ENCODE results near the gene WDR86.

Gene WDR86

GRCh38 chr7:151368136-151368571 lies 41.7 kb downstream of the WDR86 start:
- Histone ChIP-seq H3K4me3 (ENCODE audit: insufficient read depth, low read depth, low read length) (no peak overlapping the region), H3K27me3 (ENCODE audit: control insufficient read depth, insufficient read depth, low read length, poor library complexity, severe bottlenecking) (no peaks in the 10 kb centered on the region), H3K4me1 (ENCODE audit: control insufficient read depth, insufficient read depth, low read length) (peaks cover 9% of the 10 kb centered on the region), H3K9me3 (ENCODE audit: control insufficient read depth, low read length) (no peaks in the 10 kb centered on the region), H3K27ac (ENCODE audit: insufficient read depth, low read depth, low read length, poor library complexity, severe bottlenecking) (no peak overlapping the region), H3K36me3 (ENCODE audit: control insufficient read depth, insufficient read depth, low read length) (no peaks in the 10 kb centered on the region)
- WGBS, 2 experiments = 19 to 22% methylated on average over 11 of the region's 11 CpGs

DNA sequence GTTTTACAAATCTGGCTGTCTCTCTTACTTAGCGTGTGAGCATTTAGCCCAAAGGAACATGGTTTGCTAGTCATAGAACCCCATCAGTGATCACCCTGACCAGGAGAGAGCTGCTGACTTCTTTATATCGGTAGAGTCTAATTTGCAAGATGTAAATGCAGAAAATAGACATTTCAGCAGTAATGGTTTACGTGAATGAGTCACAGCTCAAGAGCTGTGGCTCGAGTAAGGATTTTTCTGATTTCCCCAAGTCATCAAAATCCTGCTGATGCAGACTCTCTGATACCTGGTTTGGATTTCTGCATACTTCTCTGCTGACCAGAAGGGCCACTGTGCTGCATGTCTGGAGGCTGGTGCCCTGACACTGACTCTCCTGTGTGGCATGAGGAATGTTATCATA lies 42.6 kb downstream of the WDR86 start:
- WGBS, 2 experiments = 93 to 97% methylated on average over 4 of the region's 4 CpGs
- Histone ChIP-seq H3K4me1 (ENCODE audit: control insufficient read depth, insufficient read depth, low read length) (no peaks in the 10 kb centered on the region), H3K27ac (ENCODE audit: insufficient read depth, low read depth, low read length, poor library complexity, severe bottlenecking) (no peak overlapping the region), H3K9me3 (ENCODE audit: control insufficient read depth, low read length) (no peaks in the 10 kb centered on the region), H3K27me3 (ENCODE audit: control insufficient read depth, insufficient read depth, low read length, poor library complexity, severe bottlenecking) (no peaks in the 10 kb centered on the region), H3K4me3 (ENCODE audit: insufficient read depth, low read depth, low read length) (no peak overlapping the region), H3K36me3 (ENCODE audit: control insufficient read depth, insufficient read depth, low read length) (no peaks in the 10 kb centered on the region)

GRCh38 chr7:151366880-151367222 lies 43.0 kb downstream of the WDR86 start:
- WGBS, 2 experiments = 83 to 84% methylated on average over 5 of the region's 5 CpGs
- H3K4me3 ChIP-seq (ENCODE audit: insufficient read depth, low read depth, low read length) = no peak overlapping the region
- H3K27ac ChIP-seq (ENCODE audit: insufficient read depth, low read depth, low read length, poor library complexity, severe bottlenecking) = no peak overlapping the region
- H3K4me1 ChIP-seq (ENCODE audit: control insufficient read depth, insufficient read depth, low read length) = no peaks in the 10 kb centered on the region
- H3K36me3 ChIP-seq (ENCODE audit: control insufficient read depth, insufficient read depth, low read length) = no peaks in the 10 kb centered on the region
- no peaks in the 10 kb centered on the region for H3K27me3 ChIP-seq (ENCODE audit: control insufficient read depth, insufficient read depth, low read length, poor library complexity, severe bottlenecking)
- no peaks in the 10 kb centered on the region for H3K9me3 ChIP-seq (ENCODE audit: control insufficient read depth, low read length)

GRCh38 chr7:151366166-151366879 lies 43.5 kb downstream of the WDR86 start:
- Histone ChIP-seq H3K36me3 (ENCODE audit: control insufficient read depth, insufficient read depth, low read length) (peaks cover 4% of the 10 kb centered on the region), H3K4me3 (ENCODE audit: insufficient read depth, low read depth, low read length) (no peak overlapping the region), H3K9me3 (ENCODE audit: control insufficient read depth, low read length) (no peaks in the 10 kb centered on the region), H3K27ac (ENCODE audit: insufficient read depth, low read depth, low read length, poor library complexity, severe bottlenecking) (no peak overlapping the region), H3K4me1 (ENCODE audit: control insufficient read depth, insufficient read depth, low read length) (no peaks in the 10 kb centered on the region), H3K27me3 (ENCODE audit: control insufficient read depth, insufficient read depth, low read length, poor library complexity, severe bottlenecking) (no peaks in the 10 kb centered on the region)
- 91 to 93% methylated on average over 9 of the region's 9 CpGs for WGBS, 2 experiments

- no peak overlapping the region for H3K27ac ChIP-seq (ENCODE audit: insufficient read depth, low read depth, low read length, poor library complexity, severe bottlenecking)
- WGBS, 2 experiments = 87 to 97% methylated on average over 1 of the region's 1 CpG
- peaks cover 20% of the 10 kb centered on the region for H3K36me3 ChIP-seq (ENCODE audit: control insufficient read depth, insufficient read depth, low read length)
- no peak overlapping the region for H3K4me3 ChIP-seq (ENCODE audit: insufficient read depth, low read depth, low read length)
- no peaks in the 10 kb centered on the region for H3K27me3 ChIP-seq (ENCODE audit: control insufficient read depth, insufficient read depth, low read length, poor library complexity, severe bottlenecking)
- H3K4me1 ChIP-seq (ENCODE audit: control insufficient read depth, insufficient read depth, low read length) = no peaks in the 10 kb centered on the region
- no peaks in the 10 kb centered on the region for H3K9me3 ChIP-seq (ENCODE audit: control insufficient read depth, low read length)
These were observed 46.7 kb downstream of the WDR86 start for GRCh38 chr7:151363182-151363581.

- Histone ChIP-seq H3K27me3 (ENCODE audit: control insufficient read depth, insufficient read depth, low read length, poor library complexity, severe bottlenecking) (no peaks in the 10 kb centered on the region), H3K36me3 (ENCODE audit: control insufficient read depth, insufficient read depth, low read length) (peaks cover 25% of the 10 kb centered on the region), H3K4me1 (ENCODE audit: control insufficient read depth, insufficient read depth, low read length) (no peaks in the 10 kb centered on the region), H3K4me3 (ENCODE audit: insufficient read depth, low read depth, low read length) (no peak overlapping the region), H3K27ac (ENCODE audit: insufficient read depth, low read depth, low read length, poor library complexity, severe bottlenecking) (no peak overlapping the region), H3K9me3 (ENCODE audit: control insufficient read depth, low read length) (no peaks in the 10 kb centered on the region)
- 92 to 94% methylated on average over 3 of the region's 3 CpGs for WGBS, 2 experiments
These were observed 48.5 kb downstream of the WDR86 start for GRCh38 chr7:151361193-151361959.

GRCh38 chr7:151352512-151352911 lies 57.3 kb downstream of the WDR86 start:
- no peak overlapping the region for H3K27ac ChIP-seq (ENCODE audit: insufficient read depth, low read depth, low read length, poor library complexity, severe bottlenecking)
- H3K4me1 ChIP-seq (ENCODE audit: control insufficient read depth, insufficient read depth, low read length) = no peaks in the 10 kb centered on the region
- H3K9me3 ChIP-seq (ENCODE audit: control insufficient read depth, low read length) = no peaks in the 10 kb centered on the region
- H3K27me3 ChIP-seq (ENCODE audit: control insufficient read depth, insufficient read depth, low read length, poor library complexity, severe bottlenecking) = no peaks in the 10 kb centered on the region
- H3K4me3 ChIP-seq (ENCODE audit: insufficient read depth, low read depth, low read length) = no peak overlapping the region
- peaks cover 47% of the 10 kb centered on the region for H3K36me3 ChIP-seq (ENCODE audit: control insufficient read depth, insufficient read depth, low read length)
- WGBS, 2 experiments = 72 to 74% methylated on average over 5 of the region's 5 CpGs

DNA sequence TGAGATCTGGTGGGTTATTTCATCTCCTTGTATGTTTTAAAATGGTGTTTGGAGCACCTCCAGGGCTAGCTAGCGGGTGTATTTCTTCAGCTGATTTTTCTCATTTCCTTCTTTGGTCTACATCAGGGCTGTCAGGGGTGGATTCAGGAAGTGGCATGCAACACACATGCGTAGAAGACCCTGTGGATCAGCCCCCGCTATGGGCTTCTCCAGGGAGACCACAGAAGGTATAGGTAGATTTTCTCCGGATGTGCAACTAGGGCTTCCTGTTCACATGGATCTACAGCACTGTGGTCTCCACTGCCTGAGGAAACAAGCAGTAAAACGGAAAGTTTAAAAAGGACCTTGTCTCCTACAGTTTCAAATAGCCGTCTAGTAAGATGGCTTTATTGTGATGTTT lies 57.9 kb downstream of the WDR86 start:
- Histone ChIP-seq H3K27me3 (ENCODE audit: control insufficient read depth, insufficient read depth, low read length, poor library complexity, severe bottlenecking) (no peaks in the 10 kb centered on the region), H3K4me1 (ENCODE audit: control insufficient read depth, insufficient read depth, low read length) (no peaks in the 10 kb centered on the region), H3K27ac (ENCODE audit: insufficient read depth, low read depth, low read length, poor library complexity, severe bottlenecking) (no peak overlapping the region), H3K36me3 (ENCODE audit: control insufficient read depth, insufficient read depth, low read length) (peaks cover 47% of the 10 kb centered on the region), H3K9me3 (ENCODE audit: control insufficient read depth, low read length) (no peaks in the 10 kb centered on the region), H3K4me3 (ENCODE audit: insufficient read depth, low read depth, low read length) (no peak overlapping the region)
- WGBS, 2 experiments = 94 to 97% methylated on average over 6 of the region's 6 CpGs

GRCh38 chr7:151351027-151351426 lies 58.8 kb downstream of the WDR86 start:
- WGBS, 2 experiments = 71 to 78% methylated on average over 7 to 8 of the region's 8 CpGs
- H3K27me3 ChIP-seq (ENCODE audit: control insufficient read depth, insufficient read depth, low read length, poor library complexity, severe bottlenecking) = no peaks in the 10 kb centered on the region
- H3K4me3 ChIP-seq (ENCODE audit: insufficient read depth, low read depth, low read length) = no peak overlapping the region
- peaks cover 48% of the 10 kb centered on the region for H3K36me3 ChIP-seq (ENCODE audit: control insufficient read depth, insufficient read depth, low read length)
- no peaks in the 10 kb centered on the region for H3K4me1 ChIP-seq (ENCODE audit: control insufficient read depth, insufficient read depth, low read length)
- H3K27ac ChIP-seq (ENCODE audit: insufficient read depth, low read depth, low read length, poor library complexity, severe bottlenecking) = no peak overlapping the region
- no peaks in the 10 kb centered on the region for H3K9me3 ChIP-seq (ENCODE audit: control insufficient read depth, low read length)

DNA sequence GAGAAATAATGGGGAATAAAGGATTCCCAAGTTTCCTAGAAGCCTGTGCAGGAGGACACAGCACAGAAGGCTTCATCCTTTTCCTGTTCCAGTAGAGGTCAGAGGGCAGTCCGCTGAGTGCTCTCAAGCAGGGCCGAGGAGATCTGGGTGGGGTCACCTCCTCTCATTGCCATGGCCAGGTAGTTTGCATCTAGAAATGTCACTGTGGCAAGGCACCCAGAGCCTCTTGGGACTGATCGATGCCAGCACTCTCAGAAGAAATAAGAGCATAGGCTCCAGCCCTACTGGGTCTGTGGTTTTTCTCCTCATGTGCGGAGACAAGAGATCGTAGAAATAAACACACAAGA lies 60.4 kb downstream of the WDR86 start:
- no peaks in the 10 kb centered on the region for H3K4me1 ChIP-seq (ENCODE audit: control insufficient read depth, insufficient read depth, low read length)
- H3K27me3 ChIP-seq (ENCODE audit: control insufficient read depth, insufficient read depth, low read length, poor library complexity, severe bottlenecking) = no peaks in the 10 kb centered on the region
- peaks cover 42% of the 10 kb centered on the region for H3K36me3 ChIP-seq (ENCODE audit: control insufficient read depth, insufficient read depth, low read length)
- no peak overlapping the region for H3K27ac ChIP-seq (ENCODE audit: insufficient read depth, low read depth, low read length, poor library complexity, severe bottlenecking)
- no peak overlapping the region for H3K4me3 ChIP-seq (ENCODE audit: insufficient read depth, low read depth, low read length)
- 96% methylated on average over 5 of the region's 5 CpGs for WGBS, 2 experiments
- H3K9me3 ChIP-seq (ENCODE audit: control insufficient read depth, low read length) = no peaks in the 10 kb centered on the region

Data from ectodermal cell (in vitro differentiated cells).